ENCODE measurements around the gene NUP160. TPM values are rescaled to one million over a fixed set of nuclear protein-coding genes. Genes with fewer than 3 reads are reported as not detected.

NUP160 gene
- total and polyA plus RNA-seq, 2 of the 8 experiments (the other 6 are each of a cell fraction or from before 2014, with no cell fraction given): 44.6 to 100 TPM

DNA sequence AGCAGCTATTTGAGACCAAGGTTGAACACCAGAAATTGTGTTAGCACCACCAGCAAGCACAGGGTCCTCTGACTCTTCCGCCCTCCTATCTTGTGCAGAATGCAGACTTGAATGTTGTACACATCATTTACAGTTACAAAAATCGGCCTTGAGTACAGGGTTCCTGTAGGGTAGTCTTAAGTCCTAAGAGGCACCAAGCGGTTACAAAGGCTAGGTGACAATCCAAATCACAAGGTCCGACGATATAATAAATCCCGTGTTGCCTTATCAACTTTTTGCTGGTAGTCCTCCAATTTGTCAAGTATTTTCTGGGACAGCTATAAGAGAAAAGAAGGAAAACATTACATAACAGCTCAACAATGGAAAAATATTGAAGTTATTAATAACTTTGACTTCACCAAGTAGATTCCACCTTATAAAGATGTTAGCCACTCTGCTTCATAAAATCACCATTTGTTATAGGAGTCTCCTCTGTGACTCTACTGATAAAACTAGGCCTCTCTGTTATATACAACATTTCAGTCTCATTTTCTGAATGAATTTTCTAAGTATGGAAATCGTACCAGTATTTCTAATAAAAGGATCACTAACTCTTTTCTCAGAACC, 69.2 kb downstream of the NUP160 start:
- no peak overlapping the region for H2AK5ac ChIP-seq (ENCODE audit: low read depth, low read length)
- POLR2A ChIA-PET (ENCODE audit: partially characterized antibody): interaction anchor here (1.4 to 5.4 kb wide), 5 partner anchors 8 to 62 kb away, joined by 3 to 28 read pairs (median 5); partner anchors contain the start of gene FNBP4
- no peak for TF ChIP-seq BCL11A (IDR thresholded peaks at IDR 0.05; ENCODE audit: low read depth in 2 of 2, low read length in 2 of 2)
- no peak for TF ChIP-seq TAF1 (IDR thresholded peaks at IDR 0.05; ENCODE audit: low read depth, low read length)
- TF ChIP-seq TBP (IDR thresholded peaks at IDR 0.05; ENCODE audit: low read depth, low read length): no peak
- TF ChIP-seq CREB1 (IDR thresholded peaks at IDR 0.05): no peak
- TF ChIP-seq, protein P1, sequence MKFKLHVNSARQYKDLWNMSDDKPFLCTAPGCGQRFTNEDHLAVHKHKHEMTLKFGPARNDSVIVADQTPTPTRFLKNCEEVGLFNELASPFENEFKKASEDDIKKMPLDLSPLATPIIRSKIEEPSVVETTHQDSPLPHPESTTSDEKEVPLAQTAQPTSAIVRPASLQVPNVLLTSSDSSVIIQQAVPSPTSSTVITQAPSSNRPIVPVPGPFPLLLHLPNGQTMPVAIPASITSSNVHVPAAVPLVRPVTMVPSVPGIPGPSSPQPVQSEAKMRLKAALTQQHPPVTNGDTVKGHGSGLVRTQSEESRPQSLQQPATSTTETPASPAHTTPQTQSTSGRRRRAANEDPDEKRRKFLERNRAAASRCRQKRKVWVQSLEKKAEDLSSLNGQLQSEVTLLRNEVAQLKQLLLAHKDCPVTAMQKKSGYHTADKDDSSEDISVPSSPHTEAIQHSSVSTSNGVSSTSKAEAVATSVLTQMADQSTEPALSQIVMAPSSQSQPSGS (IDR thresholded peaks at IDR 0.05; ENCODE audit: low read length): no peak
- no peak for TF ChIP-seq NRF1 (IDR thresholded peaks at IDR 0.05; ENCODE audit: low read depth, low read length)
- TF ChIP-seq HDAC6 (IDR thresholded peaks at IDR 0.05; ENCODE audit: low read depth, low read length): no peak
- TF ChIP-seq JUND (IDR thresholded peaks at IDR 0.05; ENCODE audit: low read length): no peak
- TF ChIP-seq GTF2F1 (IDR thresholded peaks at IDR 0.05; ENCODE audit: borderline replicate concordance, low read depth, low read length): no peak
- no peak for TF ChIP-seq GABPA (IDR thresholded peaks at IDR 0.05; ENCODE audit: borderline replicate concordance, insufficient read depth, low read length)
- no peak for TF ChIP-seq SRF (IDR thresholded peaks at IDR 0.05; ENCODE audit: low read depth, low read length)
- TF ChIP-seq SIRT6 (IDR thresholded peaks at IDR 0.05; ENCODE audit: low read length): no peak
- TF ChIP-seq MAFK (IDR thresholded peaks at IDR 0.05; ENCODE audit: low read depth, low read length): no peak

More for the DNA sequence above, 69.2 kb downstream of the NUP160 start:
- Histone ChIP-seq H3K56ac (replicated peaks; ENCODE audit: insufficient read length, low read depth, low read length) (no peak overlapping the region), H3K9ac (replicated peaks in 1 of 4; ENCODE audit: extremely low read depth in 1 of 4, low read depth in 3 of 4, low read length in 3 of 4) (no peak overlapping the region), H2BK12ac (ENCODE audit: low read depth, low read length) (no peak overlapping the region), H3K14ac (ENCODE audit: insufficient read length) (no peak overlapping the region), H3K4ac (replicated peaks; ENCODE audit: insufficient read length, low read depth, low read length) (no peak overlapping the region), H4K91ac (replicated peaks; ENCODE audit: insufficient read length, low read length) (no peak overlapping the region), H2BK15ac (ENCODE audit: low read length) (no peak overlapping the region), H3K23me2 (ENCODE audit: low read depth, low read length) (no peaks in the 10 kb centered on the region), H3K18ac (ENCODE audit: extremely low read depth, low read length) (no peak overlapping the region), H3K4me2 (ENCODE audit: insufficient read depth in 1 of 2, low read depth in 2 of 2, low read length in 2 of 2) (no peak overlapping the region), H3K23ac (ENCODE audit: insufficient read length) (no peak overlapping the region), H2AFZ (ENCODE audit: low read length) (no peak overlapping the region), H4K5ac (ENCODE audit: insufficient read length, low read depth, low read length) (no peak overlapping the region), H3K79me1 (ENCODE audit: low read depth, low read length) (no peaks in the 10 kb centered on the region), H3K27ac (ENCODE audit: low read depth, low read length) (no peak overlapping the region), H3K4me3 (ENCODE audit: extremely low read depth in 1 of 4, insufficient read depth in 2 of 4, low read depth in 3 of 4, low read length in 4 of 4) (no peak overlapping the region), H4K8ac (ENCODE audit: extremely low read depth, insufficient read depth, low read length) (no peak overlapping the region), H3K36me3 (ENCODE audit: control insufficient read depth in 2 of 4, insufficient read depth in 4 of 4, low read length in 3 of 4) (peaks cover 19 to 66% (median 51%) of the 10 kb centered on the region in 4 experiments), H3K9me3 (ENCODE audit: insufficient read depth in 2 of 2, low read depth in 1 of 2, low read length in 1 of 2) (no peaks in the 10 kb centered on the region), H3K79me2 (ENCODE audit: control insufficient read depth in 1 of 2, insufficient read depth in 2 of 2, low read length in 2 of 2) (no peaks in the 10 kb centered on the region), H2BK5ac (ENCODE audit: low read depth, low read length) (no peak overlapping the region), H3K4me1 (replicated peaks in 1 of 4; ENCODE audit: control insufficient read depth in 3 of 4, insufficient read depth in 4 of 4, low read length in 3 of 4) (no peaks in the 10 kb centered on the region), H2BK20ac (ENCODE audit: low read length) (no peak overlapping the region), H3K27me3 (replicated peaks in 1 of 4; ENCODE audit: control insufficient read depth in 3 of 4, extremely low read depth in 1 of 4, insufficient read depth in 3 of 4, low read length in 3 of 4) (no peaks in the 10 kb centered on the region), H2BK120ac (replicated peaks; ENCODE audit: low read depth, low read length) (no peak overlapping the region), H4K20me1 (replicated peaks in 1 of 2; ENCODE audit: control insufficient read depth in 1 of 2, insufficient read depth in 2 of 2, low read length in 2 of 2) (peaks cover 0 to 3% of the 10 kb centered on the region in 2 experiments)
- no peak for DNase-seq (ENCODE audit: low read depth in 1 of 2, low spot score in 2 of 2)
- FAIRE-seq: no peak
- WGBS, 2 experiments (ENCODE audit: extremely low coverage in 1 of 2, insufficient coverage in 1 of 2, insufficient read length in 1 of 2, insufficient replicate concordance in 2 of 2, low coverage in 1 of 2, low lambda C conversion rate in 2 of 2, missing lambda C conversion rate in 1 of 2): 92% methylated on average over 7 of the region's 7 CpGs; no CpG with 5 or more reads in 1 of the 2 experiments
- CTCF ChIA-PET (ENCODE audit: partially characterized antibody): interaction anchor here (0.6 kb wide), 1 partner anchor 29 kb away, joined by 3 read pairs; no protein-coding TSS in a partner anchor
